HG03159 (cell line): ENCODE results near the gene SPPL2C.

Experiments
- ATAC-seq: cut with Tn5 transposase; IDR thresholded peaks from one replicate; pipeline ENCODE4 v1.9.1; 2021; ENCODE audit warnings: mild to moderate bottlenecking, moderate library complexity; ENCODE audit not compliant: unreplicated experiment

The SPPL2C gene, protein sequence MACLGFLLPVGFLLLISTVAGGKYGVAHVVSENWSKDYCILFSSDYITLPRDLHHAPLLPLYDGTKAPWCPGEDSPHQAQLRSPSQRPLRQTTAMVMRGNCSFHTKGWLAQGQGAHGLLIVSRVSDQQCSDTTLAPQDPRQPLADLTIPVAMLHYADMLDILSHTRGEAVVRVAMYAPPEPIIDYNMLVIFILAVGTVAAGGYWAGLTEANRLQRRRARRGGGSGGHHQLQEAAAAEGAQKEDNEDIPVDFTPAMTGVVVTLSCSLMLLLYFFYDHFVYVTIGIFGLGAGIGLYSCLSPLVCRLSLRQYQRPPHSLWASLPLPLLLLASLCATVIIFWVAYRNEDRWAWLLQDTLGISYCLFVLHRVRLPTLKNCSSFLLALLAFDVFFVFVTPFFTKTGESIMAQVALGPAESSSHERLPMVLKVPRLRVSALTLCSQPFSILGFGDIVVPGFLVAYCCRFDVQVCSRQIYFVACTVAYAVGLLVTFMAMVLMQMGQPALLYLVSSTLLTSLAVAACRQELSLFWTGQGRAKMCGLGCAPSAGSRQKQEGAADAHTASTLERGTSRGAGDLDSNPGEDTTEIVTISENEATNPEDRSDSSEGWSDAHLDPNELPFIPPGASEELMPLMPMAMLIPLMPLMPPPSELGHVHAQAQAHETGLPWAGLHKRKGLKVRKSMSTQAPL

DNA sequence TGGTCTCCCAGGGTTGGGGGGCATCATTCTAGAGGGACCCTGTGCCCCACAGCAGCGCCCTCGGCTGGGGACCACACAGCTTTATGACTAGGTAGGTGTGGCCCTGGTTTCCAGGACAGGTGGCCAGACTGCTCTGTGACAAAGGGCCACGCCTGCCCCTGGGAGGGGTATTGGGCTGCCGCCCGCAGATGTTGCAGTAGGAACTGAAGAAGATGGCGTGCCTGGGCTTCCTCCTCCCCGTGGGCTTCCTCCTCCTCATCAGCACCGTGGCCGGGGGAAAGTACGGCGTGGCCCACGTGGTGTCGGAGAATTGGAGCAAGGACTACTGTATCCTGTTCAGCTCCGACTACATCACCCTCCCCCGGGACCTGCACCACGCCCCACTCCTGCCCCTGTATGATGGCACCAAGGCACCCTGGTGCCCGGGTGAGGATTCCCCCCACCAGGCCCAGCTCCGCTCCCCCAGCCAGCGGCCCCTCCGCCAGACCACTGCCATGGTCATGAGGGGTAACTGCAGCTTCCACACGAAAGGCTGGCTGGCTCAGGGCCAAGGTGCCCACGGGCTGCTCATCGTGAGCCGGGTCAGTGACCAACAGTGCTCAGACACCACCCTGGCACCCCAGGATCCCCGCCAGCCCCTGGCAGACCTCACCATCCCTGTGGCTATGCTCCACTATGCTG lies at the start of gene SPPL2C:
Gene SPPL2C, plus strand, starts transcription at position 187 of the 681 bp plus-strand sequence. Its CDS starts 26 bp downstream, at position 213.
- ATAC-seq = no peak

DNA sequence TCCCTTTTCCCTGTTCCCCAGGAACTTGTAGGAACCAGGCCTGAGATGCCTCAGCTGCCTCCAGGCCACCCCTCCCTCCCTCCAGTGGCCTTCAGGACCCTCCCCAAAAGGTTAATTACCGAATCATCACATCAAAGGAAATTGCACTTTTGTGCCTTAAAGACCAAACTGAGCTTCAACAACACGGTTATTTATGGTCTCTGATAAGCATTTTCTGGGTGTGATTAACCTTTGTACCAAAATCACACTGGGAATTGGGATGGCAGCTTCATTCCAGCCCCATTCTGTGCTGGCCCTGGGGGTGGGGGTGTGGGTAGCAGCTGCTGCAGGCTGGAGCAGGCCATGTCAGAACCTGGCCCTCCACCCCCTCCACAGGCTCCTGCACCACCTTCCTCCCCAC lies 43.9 kb upstream of the SPPL2C start:
- no peak for ATAC-seq

DNA sequence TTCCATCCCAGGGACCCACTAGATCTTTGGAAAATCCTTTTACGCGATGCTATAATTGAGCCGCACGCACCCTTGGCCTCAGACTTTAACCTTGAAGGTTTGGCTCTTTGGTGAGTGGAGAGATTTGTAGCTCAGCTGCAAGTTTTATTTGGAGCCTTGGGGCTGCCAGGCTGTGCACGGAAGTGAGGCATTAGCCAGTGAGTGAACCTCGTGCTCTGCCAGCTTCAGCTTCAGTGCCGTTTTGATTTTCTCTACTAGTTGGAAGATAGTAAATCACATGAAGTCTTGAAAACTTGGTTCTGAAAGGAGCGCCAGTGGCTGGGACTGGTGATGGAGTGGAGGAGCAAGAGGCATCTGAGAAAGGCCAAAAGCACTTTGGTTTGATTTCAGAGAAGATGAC lies 43.3 kb upstream of the SPPL2C start:
- ATAC-seq = no peak

DNA sequence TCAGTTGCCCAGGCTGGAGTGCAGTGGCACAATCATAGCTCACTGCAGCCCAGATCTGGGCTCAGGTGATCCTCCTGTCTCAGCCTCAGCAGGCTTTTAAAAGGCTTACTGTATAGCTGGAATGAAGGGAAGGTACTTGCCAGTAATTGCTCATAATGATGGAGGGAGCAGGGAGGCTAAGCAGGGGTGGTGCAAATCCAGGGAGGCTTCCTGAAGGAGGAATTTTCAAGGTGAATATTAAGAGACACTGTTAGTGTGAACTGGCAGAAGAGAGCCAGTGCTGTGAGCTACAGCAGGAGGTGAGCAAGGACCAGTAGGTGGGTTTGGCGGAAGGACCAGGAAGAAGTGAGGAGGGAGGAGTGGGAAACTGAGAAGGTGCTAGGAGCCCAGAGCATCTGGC lies 35.8 kb upstream of the SPPL2C start:
- ATAC-seq = no peak

DNA sequence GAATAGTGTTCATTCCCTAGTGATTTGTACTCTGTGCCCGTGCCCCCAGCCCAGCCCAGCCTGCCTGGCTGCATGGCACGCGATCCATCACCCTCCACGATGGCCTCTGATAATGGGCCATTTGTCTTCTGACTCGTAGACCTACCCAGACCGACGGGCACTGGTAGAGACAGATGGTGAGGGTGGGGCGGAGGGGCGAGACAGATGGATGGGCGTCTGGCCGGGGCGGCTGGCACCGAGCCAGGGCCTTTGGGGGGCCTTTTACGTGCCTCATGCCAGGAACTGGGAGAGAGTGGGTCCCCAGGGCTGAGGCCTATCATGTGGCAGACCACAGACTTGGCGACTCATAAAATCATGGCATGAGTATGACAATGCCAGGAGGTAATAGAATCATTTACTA lies 35.2 kb upstream of the SPPL2C start:
- no peak for ATAC-seq

DNA sequence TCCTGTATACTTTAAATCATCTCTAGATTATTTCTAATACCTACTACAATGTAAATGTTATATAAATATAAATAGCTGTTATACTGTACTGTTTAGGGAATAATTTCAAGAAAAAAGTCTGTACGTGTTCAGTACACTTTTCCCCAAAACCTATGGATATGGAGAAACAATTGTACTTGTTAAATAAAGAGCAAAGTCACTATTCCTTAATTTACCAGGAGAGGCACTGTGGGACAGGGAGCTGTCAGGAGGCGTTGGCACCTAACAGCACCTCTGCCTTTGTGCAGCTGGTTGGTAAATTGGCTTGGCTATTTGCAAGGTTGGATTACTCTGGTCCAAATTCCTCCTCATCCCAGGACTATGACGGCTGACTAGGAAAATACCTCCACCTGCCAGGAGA lies 32.6 kb upstream of the SPPL2C start:
- no peak for ATAC-seq

DNA sequence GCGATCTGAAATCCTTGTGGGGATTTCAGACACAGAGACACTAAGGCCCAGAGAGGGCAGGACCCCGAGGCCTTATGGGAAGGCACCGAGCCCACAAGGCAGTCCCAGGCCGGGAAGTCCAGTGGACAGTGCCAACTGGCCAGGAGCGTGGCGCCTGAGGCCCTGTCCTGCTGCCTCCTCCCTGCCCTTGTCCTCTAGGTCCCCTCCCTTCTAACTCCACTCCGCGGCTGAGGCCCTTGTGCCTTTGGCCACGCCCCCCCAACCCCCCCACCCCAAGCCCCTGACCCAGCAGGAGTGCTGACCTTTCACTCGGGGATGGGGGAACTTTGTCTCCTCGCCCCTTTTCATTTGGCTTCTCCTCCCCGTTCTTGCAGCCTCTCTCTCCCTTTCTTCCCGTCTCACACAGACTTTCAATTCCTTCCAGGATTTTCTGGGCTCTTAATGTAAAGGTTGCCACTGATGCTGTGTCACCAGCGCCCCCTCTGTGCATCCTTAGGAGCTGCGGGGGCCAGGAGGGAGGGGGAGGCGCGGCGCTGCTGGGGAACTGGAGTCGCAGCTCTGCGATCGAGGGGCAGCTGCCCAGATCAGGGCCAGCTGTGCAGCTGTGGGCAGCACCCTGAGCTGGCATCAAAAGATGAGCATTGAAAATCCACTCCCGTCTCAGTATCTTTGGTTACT lies 31.5 kb upstream of the SPPL2C start:
- ATAC-seq = no peak

DNA sequence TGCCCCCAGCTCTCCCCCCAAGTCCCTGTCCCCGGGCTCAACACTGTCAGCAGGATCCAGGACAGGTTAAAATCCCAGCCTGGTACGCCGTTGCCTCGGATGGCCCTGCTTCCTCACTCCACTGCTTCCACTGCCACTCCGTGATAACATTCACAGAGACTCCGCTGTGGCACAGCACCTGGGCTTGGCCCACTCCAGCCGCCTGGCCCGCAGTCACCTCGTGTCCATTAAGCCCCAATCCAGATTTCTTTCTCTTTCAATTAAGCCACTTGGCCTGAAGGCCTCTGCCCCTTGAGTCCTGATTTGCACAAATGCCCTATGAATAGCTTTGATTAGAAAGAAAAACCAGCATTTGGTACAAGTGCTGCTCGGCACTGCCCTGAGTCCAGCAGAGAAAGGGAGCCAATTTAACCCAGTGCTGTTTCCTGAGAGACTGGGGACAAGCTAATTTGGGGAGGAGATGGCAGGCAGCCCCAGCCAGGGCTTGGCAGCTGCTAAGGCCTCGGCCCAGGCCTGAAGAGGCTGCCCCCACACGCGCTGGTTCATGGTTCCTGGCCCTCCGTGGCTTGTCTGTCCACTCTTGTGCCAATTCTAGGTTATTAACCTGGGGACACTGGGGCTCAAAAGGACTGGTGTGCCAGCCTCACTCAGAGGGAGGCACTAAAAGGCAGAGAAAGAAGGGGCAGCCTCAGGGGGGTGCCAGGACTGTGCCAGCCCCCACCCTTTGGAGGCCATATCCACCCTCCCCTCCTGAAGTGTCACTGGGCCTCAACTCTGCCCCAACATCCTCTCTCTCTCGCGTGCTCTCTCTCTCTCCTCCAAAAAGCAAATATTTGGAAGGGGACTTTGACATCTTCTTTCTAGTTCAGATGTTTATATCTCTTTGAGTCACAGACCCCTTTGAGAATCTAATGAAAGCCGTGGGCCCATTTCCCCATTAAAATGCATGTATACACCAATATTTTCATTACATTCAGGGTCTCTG lies 29.8 kb upstream of the SPPL2C start:
- no peak for ATAC-seq

DNA sequence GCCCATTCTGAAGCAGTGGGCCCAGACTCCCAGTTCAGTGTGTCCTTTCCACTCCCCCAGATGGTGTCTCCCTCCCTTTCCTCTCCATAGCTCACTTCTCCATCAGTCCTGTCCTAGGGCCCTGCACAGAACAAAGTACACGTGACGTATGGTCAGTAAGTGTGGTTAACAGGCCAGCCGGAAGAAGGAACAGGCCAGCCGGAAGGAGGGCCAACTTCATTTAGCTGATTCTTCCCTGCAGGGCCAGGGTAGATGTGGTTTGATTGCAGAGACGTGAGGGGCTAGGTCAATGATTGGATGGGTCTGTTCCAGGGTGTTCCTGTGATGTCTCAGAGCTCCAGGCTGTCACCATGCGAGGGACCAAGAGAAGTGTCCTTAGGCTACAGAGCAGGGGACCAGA lies 28.9 kb upstream of the SPPL2C start:
- ATAC-seq = no peak

DNA sequence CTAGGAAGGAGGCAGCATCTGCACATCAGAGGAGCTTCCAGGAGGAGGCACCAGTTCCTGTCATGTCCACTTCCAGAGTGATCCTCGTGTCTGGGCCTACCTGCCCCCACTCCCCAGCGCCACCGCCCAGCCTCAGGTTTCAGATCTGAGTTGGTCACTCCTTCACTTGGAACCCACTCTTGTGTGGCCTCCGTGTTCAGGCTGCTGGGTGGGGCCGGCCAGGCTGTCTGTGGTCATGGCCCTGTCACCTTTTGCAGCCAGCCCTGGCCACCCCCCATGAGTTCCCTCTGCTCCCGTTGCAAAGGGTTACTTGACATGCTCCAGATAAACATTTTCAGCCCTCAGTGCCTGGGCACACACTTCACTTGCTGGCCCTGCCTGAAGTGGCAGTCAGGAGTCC lies 26.6 kb upstream of the SPPL2C start:
- no peak for ATAC-seq

DNA sequence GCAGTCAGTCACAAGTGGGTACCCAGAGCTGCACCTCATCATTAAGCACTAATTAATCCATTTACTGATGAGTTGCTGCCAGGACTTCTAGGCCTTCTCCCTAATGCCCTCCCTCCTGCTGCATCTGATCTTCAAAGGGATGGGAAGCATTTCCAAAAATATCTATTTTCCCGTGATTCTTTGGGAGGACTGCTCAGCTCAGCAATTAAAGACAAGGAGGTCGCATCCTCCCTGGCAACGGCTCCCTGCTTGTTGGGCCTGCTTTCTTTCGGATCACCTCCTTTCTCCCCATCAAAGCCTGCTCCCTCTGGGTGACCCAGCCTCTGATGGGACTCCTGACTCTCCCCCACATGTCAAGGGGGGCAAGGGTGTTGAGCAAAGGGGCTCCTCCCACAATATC lies 26.0 kb upstream of the SPPL2C start:
- no peak for ATAC-seq

DNA sequence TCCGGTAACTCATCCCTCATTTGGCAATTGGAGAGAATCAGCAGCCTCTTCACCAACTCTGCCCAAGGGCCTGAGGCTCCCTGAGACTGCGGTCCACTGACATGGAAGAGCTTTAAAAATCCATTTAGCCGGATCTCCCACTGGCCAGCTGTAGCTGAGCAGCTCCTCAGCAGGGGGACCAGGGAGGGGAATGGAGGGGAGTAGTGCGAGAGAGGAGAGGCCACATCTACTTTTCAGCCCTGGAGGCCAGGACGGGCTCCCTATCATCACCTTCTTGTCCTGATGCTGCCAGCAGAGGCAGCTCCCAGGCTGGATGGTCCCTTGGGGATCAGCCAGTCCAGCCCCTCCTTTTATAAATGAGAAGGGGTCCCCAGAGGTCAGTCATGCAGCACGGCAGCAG lies 25.0 kb upstream of the SPPL2C start:
- ATAC-seq = no peak

DNA sequence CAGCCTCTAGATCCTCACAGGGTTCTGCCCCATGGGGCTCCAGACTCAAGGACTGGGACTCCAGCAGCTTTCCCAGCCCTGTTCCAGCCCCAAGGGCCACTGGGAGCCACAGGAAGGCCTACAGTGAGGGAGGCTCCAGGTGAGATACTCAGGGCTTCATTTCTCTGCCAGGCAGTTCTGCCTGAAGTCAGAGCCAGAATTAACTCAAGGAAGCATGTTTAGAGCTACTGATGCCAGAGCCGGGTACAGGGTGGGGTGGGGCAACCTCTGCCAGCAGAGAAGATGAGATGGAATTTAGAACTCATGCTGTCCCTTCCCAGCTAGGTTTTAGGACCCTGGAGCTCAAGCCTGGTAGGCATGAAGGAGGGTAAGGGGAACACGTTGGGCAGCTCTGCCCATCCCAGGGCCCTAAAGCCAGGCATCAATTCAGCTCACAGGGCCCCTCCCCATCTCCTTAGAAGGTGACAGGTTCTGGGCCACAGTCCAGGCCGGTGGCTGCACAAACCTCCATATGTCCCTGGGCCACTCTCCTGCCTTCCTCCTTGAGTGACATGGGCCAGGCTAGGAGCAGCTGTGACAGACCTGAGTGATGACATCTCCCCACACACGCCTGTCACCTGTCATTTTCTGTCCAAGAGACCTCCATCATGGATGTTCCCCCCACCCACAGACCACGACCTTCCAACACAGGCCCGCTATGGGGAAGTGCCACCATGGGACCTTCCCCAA lies 24.5 kb upstream of the SPPL2C start:
- ATAC-seq = no peak

DNA sequence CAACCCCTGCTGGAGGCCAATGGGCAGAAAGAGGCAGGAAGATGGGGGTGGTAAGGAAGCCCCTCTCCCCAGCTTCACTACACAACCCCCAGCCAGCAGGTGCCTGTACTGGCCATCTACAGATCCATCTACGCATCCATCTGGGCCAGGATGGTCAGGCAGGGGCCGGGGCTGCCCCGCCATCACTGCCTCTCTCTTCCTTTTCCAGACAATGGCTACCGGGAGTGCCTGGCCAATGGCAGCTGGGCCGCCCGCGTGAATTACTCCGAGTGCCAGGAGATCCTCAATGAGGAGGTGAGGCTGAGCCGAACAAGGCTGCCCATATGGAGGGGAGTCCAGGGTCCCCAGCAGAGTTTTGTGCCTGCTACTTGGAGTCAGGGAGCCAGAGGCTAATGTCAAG lies 23.5 kb upstream of the SPPL2C start:
- ATAC-seq = no peak

DNA sequence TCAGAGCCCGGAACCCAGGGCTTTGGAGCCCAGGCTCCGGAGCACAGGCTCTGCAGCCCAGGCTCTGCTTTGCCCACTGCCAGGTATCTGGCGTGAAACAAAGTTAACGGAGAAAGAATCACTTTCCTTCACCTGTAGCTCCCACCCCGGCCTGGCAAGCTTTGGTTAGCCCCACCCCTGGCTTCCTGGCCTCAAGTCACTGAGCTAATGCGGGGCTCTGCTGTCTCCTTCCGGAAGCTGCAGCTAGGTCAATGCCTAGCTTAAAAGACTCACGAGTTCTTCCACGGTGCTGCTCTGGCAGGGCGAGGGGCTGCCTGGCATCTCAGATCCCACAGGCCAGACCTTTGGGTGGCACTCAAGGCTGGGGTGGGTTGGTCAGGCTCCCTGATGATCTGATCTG lies 21.1 kb upstream of the SPPL2C start:
- no peak for ATAC-seq

DNA sequence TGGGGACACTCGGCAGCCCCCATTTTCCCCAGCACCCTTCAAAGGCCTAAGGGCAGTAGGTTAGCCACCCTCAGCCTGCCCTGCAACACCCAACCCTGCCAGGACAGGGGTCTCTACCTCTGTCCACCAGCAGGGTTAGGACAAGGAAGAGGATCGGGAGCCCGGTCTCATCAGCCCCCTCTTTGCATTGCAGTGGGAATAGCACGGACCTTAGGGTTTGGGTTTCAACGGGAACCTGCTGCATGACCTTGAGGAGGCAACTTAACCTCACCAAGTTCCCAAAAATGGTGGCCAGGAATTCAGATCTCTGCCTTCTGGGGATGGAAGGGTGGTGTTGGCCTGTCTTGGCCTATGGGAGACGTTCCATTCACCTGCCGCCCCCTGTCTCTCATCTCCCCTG lies 20.2 kb upstream of the SPPL2C start:
- no peak for ATAC-seq

DNA sequence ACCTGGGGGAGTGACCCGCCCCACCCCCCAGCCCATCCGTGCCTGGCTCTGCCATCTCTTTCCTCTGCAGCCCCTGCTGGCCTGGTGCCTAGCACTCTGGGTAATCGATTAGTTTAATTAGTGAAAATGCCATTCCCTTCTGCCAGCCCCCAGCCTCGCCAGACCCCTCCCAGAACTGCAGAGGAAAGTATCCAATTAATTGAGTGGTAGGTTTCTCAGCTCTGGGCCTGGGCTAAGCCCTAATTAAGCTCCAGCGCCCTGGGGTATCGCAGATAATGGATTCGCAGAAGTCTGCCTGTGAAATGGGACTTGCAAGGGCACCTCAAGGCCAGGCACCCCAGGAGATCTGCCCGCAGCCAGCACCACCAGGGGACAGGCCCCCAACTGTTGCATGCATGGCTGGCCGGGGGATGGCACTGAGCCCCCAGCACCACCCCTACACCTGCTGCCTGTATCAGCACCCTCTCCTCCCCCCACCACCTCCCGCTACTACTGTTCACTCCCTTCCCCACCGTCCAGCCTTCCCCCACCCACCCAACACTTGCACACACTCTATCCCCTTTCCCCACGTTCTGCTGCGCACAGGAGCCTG lies 19.7 kb upstream of the SPPL2C start:
- no peak for ATAC-seq

DNA sequence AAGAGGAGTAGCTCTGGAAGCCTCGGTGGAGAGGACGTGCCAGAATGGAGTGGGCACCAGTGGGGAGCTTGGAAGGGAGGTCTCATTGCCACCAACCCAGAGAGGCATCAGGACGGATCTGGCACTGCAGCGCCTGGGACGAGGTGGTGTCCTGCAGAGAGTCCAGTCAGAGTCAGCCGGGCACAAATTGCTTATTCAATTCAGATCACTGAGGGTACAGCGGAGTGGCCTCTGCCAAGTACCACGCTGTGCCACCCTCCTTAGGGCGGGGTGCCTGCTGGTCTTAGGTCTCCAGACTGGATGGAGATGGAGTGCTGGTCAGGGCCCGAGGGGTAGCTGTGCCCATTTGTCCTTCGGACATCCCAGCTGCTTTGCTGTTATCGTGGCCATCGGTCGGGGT lies 18.9 kb upstream of the SPPL2C start:
- no peak for ATAC-seq

DNA sequence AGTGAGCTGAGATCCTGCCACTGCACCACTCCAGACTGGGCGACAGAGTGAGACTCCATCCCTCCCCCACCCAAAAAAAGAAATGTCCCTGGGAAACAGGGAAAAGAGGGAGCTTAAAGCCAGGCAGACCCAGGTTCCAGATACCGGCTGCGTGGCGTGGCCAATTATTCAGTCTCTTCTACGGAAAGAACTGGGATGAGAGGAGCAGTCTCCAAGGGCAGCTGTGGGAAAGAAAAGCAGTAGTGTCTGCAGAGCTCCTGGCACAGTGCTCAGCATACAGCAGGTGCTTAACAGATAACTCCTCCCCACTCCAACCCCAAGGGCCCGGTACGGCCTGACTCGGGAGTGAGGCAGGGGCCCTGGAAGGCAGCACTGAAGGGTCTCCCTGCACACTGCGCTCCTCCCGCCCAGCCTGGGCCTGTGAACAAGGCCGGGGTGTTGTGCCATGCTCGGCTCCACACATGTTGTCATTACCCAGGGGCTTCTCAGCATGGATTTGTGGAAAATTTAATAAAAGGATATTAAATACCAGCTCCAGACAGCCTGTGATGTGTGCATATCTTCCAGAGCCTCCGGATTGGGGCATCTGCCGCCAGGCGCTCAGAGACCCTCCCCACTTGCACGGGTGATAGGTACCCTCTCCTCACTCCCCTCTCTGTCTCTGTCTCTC lies 17.6 kb upstream of the SPPL2C start:
- ATAC-seq = no peak
